ENCODE data around the gene NAA15.
"Not testable (repeated sequence)": the region's sequence is repeated elsewhere in the genome, so short reads cannot be mapped to it uniquely, and the experiment has no call there.

NAA15 gene

GRCh38 chr4:139301113-139301820 is at the start of gene NAA15:
TSS of gene NAA15 (plus strand) at chr4:139301505. CDS start at chr4:139301778, 273 bp downstream.
- DNase-seq: peak; percentile 93 to 95

GRCh38 chr4:139253046-139253445 is 48.3 kb upstream of the NAA15 start:
- no peak for DNase-seq

- DNase-seq: no peak
Observed at GRCh38 chr4:139253713-139254112, 47.6 kb upstream of the NAA15 start.

GRCh38 chr4:139255581-139255980 is 45.7 kb upstream of the NAA15 start:
- not testable (repeated sequence) for DNase-seq

- no peak for DNase-seq
Observed at GRCh38 chr4:139256349-139256748, 45.0 kb upstream of the NAA15 start.

- no peak for DNase-seq
Observed at GRCh38 chr4:139265654-139266053, 35.7 kb upstream of the NAA15 start.

GRCh38 chr4:139266208-139266582 is 35.1 kb upstream of the NAA15 start:
- DNase-seq: no peak

- peak; percentile 84 to 86 for DNase-seq
Observed at GRCh38 chr4:139266583-139267257, 34.6 kb upstream of the NAA15 start.

GRCh38 chr4:139267301-139267700 is 34.0 kb upstream of the NAA15 start:
- DNase-seq: no peak

- no peak for DNase-seq
Observed at GRCh38 chr4:139273835-139274234, 27.5 kb upstream of the NAA15 start.

GRCh38 chr4:139274790-139275189 is 26.5 kb upstream of the NAA15 start:
- DNase-seq: no peak

- DNase-seq: no peak
Observed at GRCh38 chr4:139275281-139275735, 26.0 kb upstream of the NAA15 start.

- DNase-seq: no peak
Observed at GRCh38 chr4:139278485-139278884, 22.8 kb upstream of the NAA15 start.

GRCh38 chr4:139278912-139279759 is 22.2 kb upstream of the NAA15 start:
- no peak for DNase-seq

- DNase-seq: no peak
Observed at GRCh38 chr4:139279760-139280620, 21.3 kb upstream of the NAA15 start, which contains the start of gene MGARP. TSS of gene MGARP (minus strand) at chr4:139280225. CDS start at chr4:139280158, 67 bp downstream.

- DNase-seq: no peak
Observed at GRCh38 chr4:139282065-139282720, 19.1 kb upstream of the NAA15 start.

- no peak for DNase-seq
Observed at GRCh38 chr4:139282721-139283075, 18.6 kb upstream of the NAA15 start.

- no peak for DNase-seq
Observed at GRCh38 chr4:139286186-139286698, 15.1 kb upstream of the NAA15 start.

- DNase-seq: peak; percentile 81 to 88
Observed at GRCh38 chr4:139295206-139295941, 5.9 kb upstream of the NAA15 start.

GRCh38 chr4:139295942-139296299 is 5.4 kb upstream of the NAA15 start:
- no peak for DNase-seq

- DNase-seq: no peak
Observed at GRCh38 chr4:139297001-139297410, 4.3 kb upstream of the NAA15 start.
